HCT116 (cell line): Measurements from ENCODE around the gene BTNL2. TPM values are rescaled to one million over a fixed set of nuclear protein-coding genes. Genes with fewer than 3 reads are reported as not detected.

Experiments
- ATAC-seq: fragments of 200-7000 bp; cut with Tn5 transposase; 2 replicates; pipeline ENCODE4 v1.9.1; 2020; ENCODE audit warnings: mild to moderate bottlenecking, moderate library complexity
- BruUV-seq: library from RNA; stranded (reverse); fragments of 400-500 nt; replicated peaks from 2 replicates; lab custom pipeline; 2021; lab: Mats Ljungman, UMichigan
- CTCF ChIA-PET: fragments of 300-600 bp; sonication (Branson Sonifier 250); formaldehyde crosslinking; loops from one replicate; lab custom pipeline; 2021; ENCODE audit warnings: antibody characterized with exemption; lab: Charles Lee
- POLR2A ChIA-PET: fragments of 300-600, 350-600 bp; sonication (Branson Sonifier 250); formaldehyde crosslinking; loops from one replicate; lab custom pipeline; 2021; ENCODE audit warnings: antibody characterized with exemption; lab: Charles Lee
- RAD21 ChIA-PET, 2 experiments: fragments of 300-600 bp; sonication (Branson Sonifier 250); formaldehyde crosslinking; loops; one replicate each; lab custom pipeline; 2023; ENCODE audit warnings: low total read pairs in 2 of 2; ENCODE audit not compliant: uncharacterized antibody in 2 of 2, unreplicated experiment in 2 of 2, low non-redundant PET in 1 of 2; lab: Charles Lee
- DNase-seq: peaks from one replicate; pipeline ENCODE4 v3.0.0-alpha.2; 2010; ENCODE audit warnings: low read depth, low spot score
- H2AFZ ChIP-seq: fragments of 200-600 bp; shearing (Covaris generic), sonication (generic); 2 replicates; pipeline ENCODE4 v1.6.1; 2017; ENCODE audit warnings: low read depth, mixed run types, mixed read lengths, antibody characterized with exemption, low read length; ENCODE audit not compliant: poor library complexity, severe bottlenecking
- H3K27ac ChIP-seq: 2 replicates; pipeline ENCODE4 v1.5.1; 2012; ENCODE audit warnings: low read depth, low read length
- H3K27me3 ChIP-seq: fragments of 200-600 bp; sonication (generic); 2 replicates; pipeline ENCODE4 v1.6.1; 2016; ENCODE audit warnings: mixed run types, low read length, mixed read lengths; ENCODE audit not compliant: insufficient read depth
- H3K36me3 ChIP-seq, 2 experiments: fragments of 200-500 bp in 1 of 2; fragments of 200-600 bp in 1 of 2; sonication (Bioruptor generic) in 1 of 2; sonication (generic) in 1 of 2; 2 replicates each; pipeline versions ENCODE4 v1.5.1 to v1.6.1; 2014 to 2016; ENCODE audit warnings: low read length in 2 of 2, inconsistent platforms in 1 of 2, mixed read lengths in 1 of 2, mixed run types in 1 of 2; ENCODE audit not compliant: insufficient read depth in 2 of 2, control insufficient read depth in 1 of 2
- H3K4me1 ChIP-seq, 2 experiments: fragments of 200-600 bp in 1 of 2; sonication (generic) in 1 of 2; 2 replicates each; pipeline versions ENCODE4 v1.5.1 to v1.6.1; 2012 to 2017; ENCODE audit warnings: low read length in 2 of 2, inconsistent platforms in 1 of 2, mild to moderate bottlenecking in 1 of 2, mixed read lengths in 1 of 2, mixed run types in 1 of 2, moderate library complexity in 1 of 2; ENCODE audit not compliant: insufficient read depth in 2 of 2, control insufficient read depth in 1 of 2
- H3K4me2 ChIP-seq: fragments of 200-600 bp; sonication (generic); 2 replicates; pipeline ENCODE4 v1.6.1; 2017; ENCODE audit warnings: mixed run types, low read length, mixed read lengths
- H3K4me3 ChIP-seq, 2 experiments: fragments of 200-600 bp in 1 of 2; sonication (generic) in 1 of 2; replicated peaks in 1 of 2; 2 replicates each; pipeline ENCODE4 v1.5.1; 2011 to 2016; ENCODE audit warnings: low read length in 2 of 2, control low read depth in 1 of 2, low read depth in 1 of 2, mild to moderate bottlenecking in 1 of 2, mixed read lengths in 1 of 2, mixed run types in 1 of 2
- H3K79me2 ChIP-seq: fragments of 200-600 bp; sonication (generic); 2 replicates; pipeline ENCODE4 v1.6.1; 2017; ENCODE audit warnings: mild to moderate bottlenecking, mixed run types, low read length, moderate library complexity, mixed read lengths; ENCODE audit not compliant: insufficient read depth
- H3K9ac ChIP-seq: fragments of 200-600 bp; sonication (generic); 2 replicates; pipeline ENCODE4 v1.6.1; 2016; ENCODE audit warnings: low read length, mixed read lengths
- H3K9me2 ChIP-seq: fragments of 200-600 bp; sonication (generic), shearing (Covaris generic); 2 replicates; pipeline ENCODE4 v1.6.1; 2017; ENCODE audit warnings: mixed run types, mild to moderate bottlenecking, moderate library complexity; ENCODE audit not compliant: insufficient read depth
- H3K9me3 ChIP-seq, 2 experiments: fragments of 200-500 bp in 1 of 2; fragments of 200-600 bp in 1 of 2; sonication (Bioruptor generic) in 1 of 2; sonication (generic) in 1 of 2; 2 replicates each; pipeline ENCODE4 v1.6.1; 2014 to 2017; ENCODE audit warnings: low read length in 2 of 2, mixed read lengths in 2 of 2, inconsistent platforms in 1 of 2, low read depth in 1 of 2, mild to moderate bottlenecking in 1 of 2, mixed run types in 1 of 2, moderate library complexity in 1 of 2; ENCODE audit not compliant: control insufficient read depth in 1 of 2, insufficient read depth in 1 of 2
- H4K20me1 ChIP-seq: fragments of 200-600 bp; sonication (generic), shearing (Covaris generic); 2 replicates; pipeline ENCODE4 v1.6.1; 2017; ENCODE audit warnings: mixed run types, mild to moderate bottlenecking, moderate library complexity; ENCODE audit not compliant: insufficient read depth
- CBX3 ChIP-seq: IDR thresholded peaks from 2 replicates; pipeline ENCODE4 v1.6.1; 2012; ENCODE audit warnings: low read depth
- CEBPB ChIP-seq: IDR thresholded peaks from 2 replicates; pipeline ENCODE4 v1.6.1; 2012; ENCODE audit warnings: low read depth
- EGR1 ChIP-seq: IDR thresholded peaks from 2 replicates; pipeline ENCODE4 v1.6.1; 2012; ENCODE audit warnings: low read depth
- ELF1 ChIP-seq: IDR thresholded peaks from 2 replicates; pipeline ENCODE4 v1.6.1; 2012; ENCODE audit warnings: low read depth, borderline replicate concordance
- EZH2phosphoT487 ChIP-seq: fragments of 200-600 bp; IDR thresholded peaks from 2 replicates; pipeline ENCODE4 v1.6.1; 2018; ENCODE audit warnings: antibody characterized with exemption, borderline replicate concordance
- FOSL1 ChIP-seq: IDR thresholded peaks from 2 replicates; pipeline ENCODE4 v1.6.1; 2012; ENCODE audit warnings: low read depth
- JUND ChIP-seq: IDR thresholded peaks from 2 replicates; pipeline ENCODE4 v1.6.1; 2012
- MAX ChIP-seq: IDR thresholded peaks from 2 replicates; pipeline ENCODE4 v1.6.1; 2012
- POLR2AphosphoS5 ChIP-seq: IDR thresholded peaks from 2 replicates; pipeline ENCODE4 v1.6.1; 2011; ENCODE audit warnings: mild to moderate bottlenecking, low read depth, low read length, moderate library complexity
- REST ChIP-seq: IDR thresholded peaks from 2 replicates; pipeline ENCODE4 v1.6.1; 2012; ENCODE audit warnings: low read depth
- SIN3A ChIP-seq: IDR thresholded peaks from 2 replicates; pipeline ENCODE4 v1.6.1; 2012; ENCODE audit warnings: low read depth
- SP1 ChIP-seq: IDR thresholded peaks from 2 replicates; pipeline ENCODE4 v1.6.1; 2012; ENCODE audit warnings: low read depth
- SRF ChIP-seq: IDR thresholded peaks from 2 replicates; pipeline ENCODE4 v1.6.1; 2012; ENCODE audit warnings: low read depth
- TCF7L2 ChIP-seq: IDR thresholded peaks from 2 replicates; pipeline ENCODE4 v1.7.0; 2011; ENCODE audit warnings: borderline replicate concordance, inconsistent platforms; ENCODE audit not compliant: insufficient read depth, insufficient read length; ENCODE audit errors: extremely low read depth
- YY1 ChIP-seq: IDR thresholded peaks from 2 replicates; pipeline ENCODE4 v1.6.1; 2011; ENCODE audit warnings: low read length, low read depth, moderate library complexity, mild to moderate bottlenecking; ENCODE audit not compliant: insufficient replicate concordance; ENCODE audit errors: extremely low read depth
- ZBTB33 ChIP-seq: IDR thresholded peaks from 2 replicates; pipeline ENCODE4 v1.6.1; 2011; ENCODE audit warnings: mild to moderate bottlenecking, low read length, moderate library complexity; ENCODE audit not compliant: insufficient replicate concordance; ENCODE audit errors: extremely low read depth
- ZFX ChIP-seq: fragments of 450-650 bp; IDR thresholded peaks from 2 replicates; pipeline ENCODE4 v1.6.1; 2017
- ZNF274 ChIP-seq: fragments of 200-500 bp; sonication (Bioruptor generic); IDR thresholded peaks from 2 replicates; pipeline ENCODE4 v1.6.1; 2014; ENCODE audit warnings: mild to moderate bottlenecking, low read depth, low read length, inconsistent platforms
- intact Hi-C: fragments of 100-400 bp; cut with micrococcal nuclease; formaldehyde crosslinking; loops from 2 replicates; pipeline ENCODE4 v1.10.0; 2022
- total RNA-seq: library from RNA; stranded (reverse); gene quantifications from one replicate; pipeline ENCODE4 v1.2.1, GENCODE V29; 2021; ENCODE audit not compliant: unreplicated experiment

The BTNL2 gene
- total RNA-seq, 1 experiment from 2014 or later, result not detected

- H3K79me2 ChIP-seq, result no peaks in the 10 kb centered on the region
- intact Hi-C loops, result loop anchor here (5.0 kb wide), 1 partner anchor 437 kb away; no protein-coding TSS in a partner anchor
- no peaks in the 10 kb centered on the region for H3K9me2 ChIP-seq
- ChIA-PET POLR2A (no interaction called here), RAD21 (no interaction called here), CTCF (interaction anchor here (1.0 kb wide), 1 partner anchor 438 kb away, joined by 3 read pairs; no protein-coding TSS in a partner anchor)
- H3K9ac ChIP-seq, result no peak overlapping the region
- no peaks in the 10 kb centered on the region for H3K27me3 ChIP-seq
- no peak overlapping the region for H3K27ac ChIP-seq
- no peaks in the 10 kb centered on the region for H3K4me1 ChIP-seq
- TF ChIP-seq FOSL1 (no peak), ZFX (no peak), TCF7L2 (no peak), ELF1 (no peak), SP1 (no peak), SIN3A (no peak), SRF (no peak), JUND (no peak), REST (no peak), CEBPB (no peak), EZH2phosphoT487 (no peak), CBX3 (no peak), ZBTB33 (no peak), ZNF274 (no peak), POLR2AphosphoS5 (no peak), MAX (no peak), EGR1 (no peak), YY1 (no peak)
- H3K36me3 ChIP-seq, result no peaks in the 10 kb centered on the region
- H3K4me3 ChIP-seq, result no peak overlapping the region
- no peak for DNase-seq
- ATAC-seq, result no peak
- H3K9me3 ChIP-seq, result no peaks in the 10 kb centered on the region
- no TSS peak for BruUV-seq
- no peak overlapping the region for H2AFZ ChIP-seq
- no peak overlapping the region for H3K4me2 ChIP-seq
- no peaks in the 10 kb centered on the region for H4K20me1 ChIP-seq
These were observed 23.2 kb upstream of the BTNL2 start for GRCh38 chr6:32430179-32430578.
